Kidney epithelial cell (primary cell): ENCODE data around the gene TMEM144. TPM values are rescaled to one million over a fixed set of nuclear protein-coding genes. Genes with fewer than 3 reads are reported as not detected.

Experiments
- DNase-seq: peaks from one replicate; pipeline ENCODE4 v3.0.0-alpha.2; 2010; ENCODE audit warnings: low read depth
- H3K27me3 ChIP-seq: 2 replicates; pipeline ENCODE4 v1.6.0; 2011; ENCODE audit warnings: low read length; ENCODE audit not compliant: control insufficient read depth, insufficient read depth
- H3K36me3 ChIP-seq: 2 replicates; pipeline ENCODE4 v1.5.1; 2011; ENCODE audit warnings: low read length; ENCODE audit not compliant: control insufficient read depth, insufficient read depth
- H3K4me3 ChIP-seq: 2 replicates; pipeline ENCODE4 v1.5.1; 2011; ENCODE audit warnings: low read depth, mild to moderate bottlenecking, control low read depth, low read length
- CTCF ChIP-seq: IDR thresholded peaks from 2 replicates; pipeline ENCODE4 v1.5.1; 2011; ENCODE audit warnings: mild to moderate bottlenecking, moderate library complexity, low read length, control low read depth, inconsistent platforms; ENCODE audit not compliant: insufficient read depth, poor library complexity, severe bottlenecking
- total RNA-seq: library from RNA; depleted of rRNA; stranded (reverse); fragments of >200 nt; gene quantifications from 2 replicates; pipeline ENCODE4 v1.2.3, GENCODE V29; 2015

TMEM144 gene
- total RNA-seq, 1 donor from 2014 or later = 12.2 TPM

GRCh38 chr4:158234671-158235070 is 24.4 kb downstream of the TMEM144 start:
- DNase-seq = no peak
- Histone ChIP-seq H3K27me3 (no peaks in the 10 kb centered on the region), H3K36me3 (no peaks in the 10 kb centered on the region), H3K4me3 (no peak overlapping the region)
- TF ChIP-seq CTCF = no peak

GRCh38 chr4:158236304-158237030 is 26.2 kb downstream of the TMEM144 start:
- no peaks in the 10 kb centered on the region for H3K36me3 ChIP-seq

GRCh38 chr4:158238575-158238974 is 28.3 kb downstream of the TMEM144 start:
- no peak for TF ChIP-seq CTCF

More at GRCh38 chr4:158236304-158237030, 26.2 kb downstream of the TMEM144 start:
- Histone ChIP-seq H3K27me3 (no peaks in the 10 kb centered on the region), H3K4me3 (no peak overlapping the region)
- no peak for DNase-seq
- TF ChIP-seq CTCF = no peak

GRCh38 chr4:158239196-158239595 is 28.9 kb downstream of the TMEM144 start:
- TF ChIP-seq CTCF = no peak
- Histone ChIP-seq H3K27me3 (no peaks in the 10 kb centered on the region), H3K4me3 (no peak overlapping the region), H3K36me3 (no peaks in the 10 kb centered on the region)
- DNase-seq = no peak

More at GRCh38 chr4:158238575-158238974, 28.3 kb downstream of the TMEM144 start:
- no peak for DNase-seq
- Histone ChIP-seq H3K36me3 (no peaks in the 10 kb centered on the region), H3K4me3 (no peak overlapping the region), H3K27me3 (no peaks in the 10 kb centered on the region)

- H3K27me3 ChIP-seq = no peaks in the 10 kb centered on the region
- no peak for DNase-seq
- H3K36me3 ChIP-seq = no peaks in the 10 kb centered on the region
- no peak overlapping the region for H3K4me3 ChIP-seq
- no peak for TF ChIP-seq CTCF
These were observed 32.8 kb downstream of the TMEM144 start for GRCh38 chr4:158243071-158243470.

GRCh38 chr4:158250321-158250720 is 40.0 kb downstream of the TMEM144 start:
- TF ChIP-seq CTCF = no peak
- Histone ChIP-seq H3K36me3 (no peaks in the 10 kb centered on the region), H3K27me3 (no peaks in the 10 kb centered on the region), H3K4me3 (no peak overlapping the region)
- no peak for DNase-seq
